KMS-11 (cell line): ENCODE data around the gene NTHL1.

Source experiments
- H2AFZ ChIP-seq: fragments of 200-600 bp; sonication (generic); 2 replicates; pipeline ENCODE4 v1.6.1; 2016; ENCODE audit warnings: antibody characterized with exemption, mixed run types, low read depth
- H3K27ac ChIP-seq: fragments of 200-600 bp; sonication (generic); 2 replicates; pipeline ENCODE4 v1.6.1; 2016; ENCODE audit warnings: mild to moderate bottlenecking, mixed run types
- H3K27me3 ChIP-seq: fragments of 200-600 bp; sonication (generic); 2 replicates; pipeline ENCODE4 v1.6.1; 2017; ENCODE audit warnings: mild to moderate bottlenecking, low read depth, mixed run types, moderate library complexity; ENCODE audit not compliant: insufficient read depth
- H3K36me3 ChIP-seq: fragments of 200-600 bp; sonication (generic); 2 replicates; pipeline ENCODE4 v1.6.1; 2017; ENCODE audit warnings: mild to moderate bottlenecking, mixed run types; ENCODE audit not compliant: insufficient read depth
- H3K4me1 ChIP-seq: fragments of 200-600 bp; sonication (generic); 2 replicates; pipeline ENCODE4 v1.6.1; 2016; ENCODE audit warnings: mild to moderate bottlenecking, low read depth, mixed run types; ENCODE audit not compliant: poor library complexity, severe bottlenecking
- H3K4me2 ChIP-seq: fragments of 200-600 bp; sonication (generic); 2 replicates; pipeline ENCODE4 v1.7.0; 2016; ENCODE audit warnings: mild to moderate bottlenecking, mixed run types
- H3K4me3 ChIP-seq: fragments of 200-600 bp; sonication (generic); IDR thresholded peaks from 2 replicates; pipeline ENCODE4 v1.6.1; 2017; ENCODE audit warnings: low read depth, low read length, mixed read lengths; ENCODE audit not compliant: insufficient read depth
- H3K79me2 ChIP-seq: fragments of 200-600 bp; sonication (generic); 2 replicates; pipeline ENCODE4 v1.6.1; 2016; ENCODE audit warnings: low read depth, mixed run types; ENCODE audit not compliant: insufficient read depth
- H3K9ac ChIP-seq: fragments of 200-600 bp; sonication (generic); 2 replicates; pipeline ENCODE4 v1.6.1; 2016; ENCODE audit warnings: mild to moderate bottlenecking, mixed run types
- H4K20me1 ChIP-seq: fragments of 200-600 bp; sonication (generic); 2 replicates; pipeline ENCODE4 v1.6.1; 2016; ENCODE audit warnings: mild to moderate bottlenecking, mixed run types; ENCODE audit not compliant: insufficient read depth
- CTCF ChIP-seq: fragments of 200-600 bp; sonication (generic); conservative IDR thresholded peaks from 2 replicates; pipeline ENCODE4 v1.6.1; 2017; ENCODE audit warnings: low read depth, mild to moderate bottlenecking, antibody characterized with exemption, low read length, moderate library complexity, mixed read lengths

Gene NTHL1

GRCh38 chr16:2087748-2088631 is 40.4 kb upstream of the NTHL1 start:
- H3K36me3 ChIP-seq, result 0 out of 2 replicates have a peak, but pooled peaks cover 3% of the 10 kb centered on the region
- TF ChIP-seq CTCF, result no peak
- H3K4me2 ChIP-seq, result no peak overlapping the region

GRCh38 chr16:2086812-2087747 is 39.4 kb upstream of the NTHL1 start:
- no peak for TF ChIP-seq CTCF
- Histone ChIP-seq H3K9ac (no peak overlapping the region), H2AFZ (no peak overlapping the region), H3K4me3 (no peak overlapping the region), H3K4me2 (no peak overlapping the region), H3K4me1 (no peaks in the 10 kb centered on the region), H3K36me3 (0 out of 2 replicates have a peak, but pooled peaks cover 3% of the 10 kb centered on the region), H3K79me2 (no peaks in the 10 kb centered on the region), H3K27me3 (no peaks in the 10 kb centered on the region), H3K27ac (no peak overlapping the region), H4K20me1 (no peaks in the 10 kb centered on the region)

More at GRCh38 chr16:2087748-2088631, 40.4 kb upstream of the NTHL1 start:
- Histone ChIP-seq H3K27ac (no peak overlapping the region), H3K4me3 (no peak overlapping the region), H3K4me1 (no peaks in the 10 kb centered on the region), H3K79me2 (no peaks in the 10 kb centered on the region), H4K20me1 (no peaks in the 10 kb centered on the region), H3K27me3 (no peaks in the 10 kb centered on the region), H3K9ac (no peak overlapping the region), H2AFZ (no peak overlapping the region)

GRCh38 chr16:2086106-2086742 is 38.6 kb upstream of the NTHL1 start:
- H3K79me2 ChIP-seq, result no peaks in the 10 kb centered on the region
- no peak overlapping the region for H3K27ac ChIP-seq
- no peak overlapping the region for H3K4me3 ChIP-seq
- H3K27me3 ChIP-seq, result no peaks in the 10 kb centered on the region
- H4K20me1 ChIP-seq, result no peaks in the 10 kb centered on the region
- no peak overlapping the region for H3K4me2 ChIP-seq
- no peaks in the 10 kb centered on the region for H3K4me1 ChIP-seq
- no peak overlapping the region for H2AFZ ChIP-seq
- 0 out of 2 replicates have a peak, but pooled peaks cover 3% of the 10 kb centered on the region for H3K36me3 ChIP-seq
- no peak for TF ChIP-seq CTCF
- H3K9ac ChIP-seq, result no peak overlapping the region

GRCh38 chr16:2085669-2086068 is 38.0 kb upstream of the NTHL1 start:
- no peaks in the 10 kb centered on the region for H4K20me1 ChIP-seq
- no peak overlapping the region for H3K27ac ChIP-seq
- H3K4me2 ChIP-seq, result no peak overlapping the region
- H3K27me3 ChIP-seq, result no peaks in the 10 kb centered on the region
- no peak for TF ChIP-seq CTCF
- H3K36me3 ChIP-seq, result 0 out of 2 replicates have a peak, but pooled peaks cover 3% of the 10 kb centered on the region
- no peak overlapping the region for H3K4me3 ChIP-seq
- no peaks in the 10 kb centered on the region for H3K4me1 ChIP-seq
- H3K79me2 ChIP-seq, result no peaks in the 10 kb centered on the region
- no peak overlapping the region for H3K9ac ChIP-seq
- no peak overlapping the region for H2AFZ ChIP-seq
